Adrenal gland (tissue), 5 donors: Measurements from ENCODE around the gene SLC25A47.
"Not testable (repeated sequence)": the region's sequence is repeated elsewhere in the genome, so short reads cannot be mapped to it uniquely, and the experiment has no call there.

ENCODE experiments used
- CTCF ChIP-seq, 6 experiments: fragments of 450-650 bp in 4 of 6; fragments of 200-600 bp in 2 of 6; sonication (generic) in 1 of 6; IDR thresholded peaks; 1 replicate in 5 of 6; 2 replicates in 1 of 6; pipeline versions ENCODE4 v1.5.1 to v1.8.0; 2016 to 2021; ENCODE audit warnings: antibody characterized with exemption in 6 of 6, mild to moderate bottlenecking in 2 of 6, moderate library complexity in 1 of 6
- POLR2A ChIP-seq, 2 donors: fragments of 450-650 bp; IDR thresholded peaks; one replicate each; pipeline ENCODE4 v1.6.1; 2017; ENCODE audit warnings: antibody characterized with exemption in 2 of 2, mild to moderate bottlenecking in 2 of 2, moderate library complexity in 1 of 2
- donor health status: DM: no; HTN: no; CAD: no.

- TF ChIP-seq POLR2A, CTCF (IDR thresholded peaks at IDR 0.05): not testable (repeated sequence)
Observed at GRCh38 chr14:100344657-100345056, 21.5 kb downstream of the SLC25A47 start.
